NCI-H1105 treated with DMSO at 0.1 percent for 48 hours (cell line): ENCODE measurements around the gene CTIF.

Experiments used
- DNase-seq: peaks from one replicate; lab custom pipeline; 2025; lab: John Stamatoyannopoulos, UW

Gene CTIF

GRCh38 chr18:48753691-48754090 is 214.9 kb downstream of the CTIF start:
- no peak for DNase-seq

- DNase-seq: no peak
Measured at GRCh38 chr18:48754559-48754958, 215.7 kb downstream of the CTIF start.

- DNase-seq: no peak
Measured at GRCh38 chr18:48754993-48755473, 216.2 kb downstream of the CTIF start.

- no peak for DNase-seq
Measured at GRCh38 chr18:48756511-48757226, 217.8 kb downstream of the CTIF start.

GRCh38 chr18:48757367-48757766 is 218.5 kb downstream of the CTIF start:
- no peak for DNase-seq

- DNase-seq: no peak
Measured at GRCh38 chr18:48757906-48758305, 219.1 kb downstream of the CTIF start.

- DNase-seq: no peak
Measured at GRCh38 chr18:48761582-48761981, 222.8 kb downstream of the CTIF start.

- DNase-seq: no peak
Measured at GRCh38 chr18:48762022-48762421, 223.2 kb downstream of the CTIF start.

- DNase-seq: no peak
Measured at GRCh38 chr18:48762836-48763718, 224.2 kb downstream of the CTIF start.

GRCh38 chr18:48763719-48764100 is 224.9 kb downstream of the CTIF start:
- no peak for DNase-seq

- no peak for DNase-seq
Measured at GRCh38 chr18:48765053-48765452, 226.2 kb downstream of the CTIF start.

- no peak for DNase-seq
Measured at GRCh38 chr18:48766026-48766425, 227.2 kb downstream of the CTIF start.

- no peak for DNase-seq
Measured at GRCh38 chr18:48766487-48766886, 227.7 kb downstream of the CTIF start.

- no peak for DNase-seq
Measured at GRCh38 chr18:48767090-48767690, 228.4 kb downstream of the CTIF start.

GRCh38 chr18:48769006-48769636 is 230.3 kb downstream of the CTIF start:
- DNase-seq: no peak

GRCh38 chr18:48770243-48770642 is 231.4 kb downstream of the CTIF start:
- DNase-seq: no peak

GRCh38 chr18:48771641-48772375 is 233.0 kb downstream of the CTIF start:
- DNase-seq: no peak

GRCh38 chr18:48772457-48772856 is 233.6 kb downstream of the CTIF start:
- DNase-seq: no peak

GRCh38 chr18:48773821-48774220 is 235.0 kb downstream of the CTIF start:
- no peak for DNase-seq

- DNase-seq: no peak
Measured at GRCh38 chr18:48774941-48775340, 236.1 kb downstream of the CTIF start.

GRCh38 chr18:48775372-48776155 is 236.7 kb downstream of the CTIF start:
- DNase-seq: no peak
